HG02840 (cell line): Measurements from ENCODE around the gene DBNDD1.

ENCODE experiments used
- ATAC-seq: cut with Tn5 transposase; IDR thresholded peaks from one replicate; pipeline ENCODE4 v1.9.1; 2021; ENCODE audit warnings: mild to moderate bottlenecking, moderate library complexity, moderate number of reproducible peaks; ENCODE audit not compliant: unreplicated experiment, low FRiP score

Gene DBNDD1

GRCh38 chr16:90037276-90037675 lies 18.0 kb upstream of the DBNDD1 start:
- no peak for ATAC-seq

- ATAC-seq = no peak
These were observed 16.6 kb upstream of the DBNDD1 start for GRCh38 chr16:90035902-90036301.

GRCh38 chr16:90034504-90034903 lies 15.2 kb upstream of the DBNDD1 start:
- no peak for ATAC-seq

- ATAC-seq = no peak
These were observed 14.1 kb upstream of the DBNDD1 start for GRCh38 chr16:90033387-90033786.

GRCh38 chr16:90032674-90033331 lies 13.5 kb upstream of the DBNDD1 start:
- no peak for ATAC-seq

- ATAC-seq = no peak
These were observed 12.8 kb upstream of the DBNDD1 start for GRCh38 chr16:90031931-90032673.

- no peak for ATAC-seq
These were observed 12.1 kb upstream of the DBNDD1 start for GRCh38 chr16:90031186-90031930.

- no peak for ATAC-seq
These were observed 9.7 kb upstream of the DBNDD1 start for GRCh38 chr16:90028985-90029384.

GRCh38 chr16:90027611-90028010 lies 8.4 kb upstream of the DBNDD1 start:
- ATAC-seq = no peak

GRCh38 chr16:90026135-90026534 lies 6.9 kb upstream of the DBNDD1 start:
- ATAC-seq = no peak

- ATAC-seq = no peak
These were observed 3.8 kb upstream of the DBNDD1 start for GRCh38 chr16:90023078-90023447.

- ATAC-seq = no peak
These were observed 3.2 kb upstream of the DBNDD1 start for GRCh38 chr16:90022209-90023077.

- ATAC-seq = no peak
These were observed 1.7 kb upstream of the DBNDD1 start for GRCh38 chr16:90020838-90021382.

- no peak for ATAC-seq
These were observed 1.1 kb upstream of the DBNDD1 start for GRCh38 chr16:90020260-90020837.

GRCh38 chr16:90019543-90020259 lies 445 bp upstream of the DBNDD1 start:
- ATAC-seq = no peak

- no peak for ATAC-seq
These were observed 982 bp downstream of the DBNDD1 start for GRCh38 chr16:90018297-90018651.

GRCh38 chr16:90016339-90016950 lies 2.8 kb downstream of the DBNDD1 start:
- ATAC-seq = no peak

GRCh38 chr16:90015586-90016338 lies 3.5 kb downstream of the DBNDD1 start:
- ATAC-seq = no peak
